ENCODE results near the gene TFDP2.
"Not testable (repeated sequence)": the region's sequence is repeated elsewhere in the genome, so short reads cannot be mapped to it uniquely, and the experiment has no call there.

Gene TFDP2

GRCh38 chr3:142149673-142149992 is 289 bp upstream of the TFDP2 start:
- in situ Hi-C loops (cut with MboI; ENCODE audit: low sequenced_read_pairs): no loop called here
- Histone ChIP-seq H3K4me1 (0 out of 2 replicates have a peak, but pooled peaks cover 5% of the 10 kb centered on the region), H3K9me3 (no peaks in the 10 kb centered on the region), H3K36me3 (replicated peaks) (no peaks in the 10 kb centered on the region), H3K4me3 (peak overlapping the region; percentile 53), H3K27me3 (ENCODE audit: low read depth) (no peaks in the 10 kb centered on the region; the same call in 1 of the 2 replicates)
- no peak for DNase-seq (ENCODE audit: low spot score in 2 of 2)

GRCh38 chr3:142148044-142148791 is 1.1 kb downstream of the TFDP2 start:
- DNase-seq (ENCODE audit: low spot score in 2 of 2): no peak
- Histone ChIP-seq H3K27me3 (ENCODE audit: low read depth) (no peaks in the 10 kb centered on the region; the same call in 1 of the 2 replicates), H3K36me3 (replicated peaks) (no peaks in the 10 kb centered on the region), H3K4me1 (0 out of 2 replicates have a peak, but pooled peaks cover 5% of the 10 kb centered on the region), H3K9me3 (no peaks in the 10 kb centered on the region), H3K4me3 (peak overlapping the region; percentile 53)
- in situ Hi-C loops (cut with MboI; ENCODE audit: low sequenced_read_pairs): no loop called here

- in situ Hi-C loops (cut with MboI; ENCODE audit: low sequenced_read_pairs); H3K4me1 ChIP-seq; DNase-seq (ENCODE audit: low spot score in 2 of 2); H3K4me3 ChIP-seq; H3K27me3 ChIP-seq (ENCODE audit: low read depth); H3K36me3 ChIP-seq (replicated peaks); H3K9me3 ChIP-seq: not testable (repeated sequence)
Observed at GRCh38 chr3:142144587-142144986, 4.8 kb downstream of the TFDP2 start.

- H3K4me1 ChIP-seq; H3K27me3 ChIP-seq (ENCODE audit: low read depth); H3K9me3 ChIP-seq; H3K4me3 ChIP-seq; H3K36me3 ChIP-seq (replicated peaks); in situ Hi-C loops (cut with MboI; ENCODE audit: low sequenced_read_pairs): not testable (repeated sequence)
- peak in 1 of 2 experiments; percentile 18 for DNase-seq (ENCODE audit: low spot score in 2 of 2)
Observed at GRCh38 chr3:142140608-142141285, 8.6 kb downstream of the TFDP2 start.

- H3K4me3 ChIP-seq; H3K9me3 ChIP-seq; DNase-seq (ENCODE audit: low spot score in 2 of 2); H3K4me1 ChIP-seq; H3K36me3 ChIP-seq (replicated peaks); H3K27me3 ChIP-seq (ENCODE audit: low read depth); in situ Hi-C loops (cut with MboI; ENCODE audit: low sequenced_read_pairs): not testable (repeated sequence)
Observed at GRCh38 chr3:142137089-142137488, 12.3 kb downstream of the TFDP2 start.

- DNase-seq (ENCODE audit: low spot score in 2 of 2): no peak
- Histone ChIP-seq H3K9me3 (no peaks in the 10 kb centered on the region), H3K27me3 (ENCODE audit: low read depth) (no peaks in the 10 kb centered on the region), H3K4me1 (no peaks in the 10 kb centered on the region), H3K4me3 (no peak overlapping the region), H3K36me3 (replicated peaks) (no peaks in the 10 kb centered on the region)
- in situ Hi-C loops (cut with MboI; ENCODE audit: low sequenced_read_pairs): no loop called here
Observed at GRCh38 chr3:142134799-142135325, 14.5 kb downstream of the TFDP2 start.

- Histone ChIP-seq H3K9me3 (no peaks in the 10 kb centered on the region), H3K4me1 (no peaks in the 10 kb centered on the region), H3K36me3 (replicated peaks) (no peaks in the 10 kb centered on the region), H3K4me3 (no peak overlapping the region), H3K27me3 (ENCODE audit: low read depth) (no peaks in the 10 kb centered on the region)
- in situ Hi-C loops (cut with MboI; ENCODE audit: low sequenced_read_pairs): loop anchor here (10.0 kb wide), 1 partner anchor 145 kb away; no protein-coding TSS in a partner anchor
- no peak for DNase-seq (ENCODE audit: low spot score in 2 of 2)
Observed at GRCh38 chr3:142129516-142130171, 19.7 kb downstream of the TFDP2 start.

- in situ Hi-C loops (cut with MboI; ENCODE audit: low sequenced_read_pairs): loop anchor here (10.0 kb wide), 1 partner anchor 147 kb away; no protein-coding TSS in a partner anchor
- no peak for DNase-seq (ENCODE audit: low spot score in 2 of 2)
- no peaks in the 10 kb centered on the region for H3K36me3 ChIP-seq (replicated peaks)
- no peak overlapping the region for H3K4me3 ChIP-seq
- H3K4me1 ChIP-seq: peaks cover 8% of the 10 kb centered on the region
- H3K9me3 ChIP-seq: no peaks in the 10 kb centered on the region
- no peaks in the 10 kb centered on the region for H3K27me3 ChIP-seq (ENCODE audit: low read depth)
Observed at GRCh38 chr3:142127941-142128658, 21.2 kb downstream of the TFDP2 start.

- Histone ChIP-seq H3K4me3 (no peak overlapping the region), H3K36me3 (replicated peaks) (no peaks in the 10 kb centered on the region), H3K4me1 (peaks cover 8% of the 10 kb centered on the region), H3K27me3 (ENCODE audit: low read depth) (no peaks in the 10 kb centered on the region), H3K9me3 (no peaks in the 10 kb centered on the region)
- no peak for DNase-seq (ENCODE audit: low spot score in 2 of 2)
- in situ Hi-C loops (cut with MboI; ENCODE audit: low sequenced_read_pairs): loop anchor here (10.0 kb wide), 1 partner anchor 151 kb away; no protein-coding TSS in a partner anchor
Observed at GRCh38 chr3:142124243-142124642, 25.1 kb downstream of the TFDP2 start.

GRCh38 chr3:142120707-142121106 is 28.6 kb downstream of the TFDP2 start:
- in situ Hi-C loops (cut with MboI; ENCODE audit: low sequenced_read_pairs): loop anchor here (10.0 kb wide), 1 partner anchor 154 kb away; no protein-coding TSS in a partner anchor
- peaks cover 13% of the 10 kb centered on the region for H3K4me1 ChIP-seq
- no peak overlapping the region for H3K4me3 ChIP-seq

GRCh38 chr3:142118911-142119310 is 30.4 kb downstream of the TFDP2 start:
- in situ Hi-C loops (cut with MboI; ENCODE audit: low sequenced_read_pairs): no loop called here
- Histone ChIP-seq H3K36me3 (replicated peaks) (no peaks in the 10 kb centered on the region), H3K27me3 (ENCODE audit: low read depth) (no peaks in the 10 kb centered on the region), H3K4me1 (peaks cover 11% of the 10 kb centered on the region), H3K9me3 (no peaks in the 10 kb centered on the region), H3K4me3 (no peak overlapping the region)
- DNase-seq (ENCODE audit: low spot score in 2 of 2): no peak

More at GRCh38 chr3:142120707-142121106, 28.6 kb downstream of the TFDP2 start:
- H3K27me3 ChIP-seq (ENCODE audit: low read depth): no peaks in the 10 kb centered on the region
- no peaks in the 10 kb centered on the region for H3K9me3 ChIP-seq
- no peaks in the 10 kb centered on the region for H3K36me3 ChIP-seq (replicated peaks)
- no peak for DNase-seq (ENCODE audit: low spot score in 2 of 2)

- Histone ChIP-seq H3K4me1 (peaks cover 5% of the 10 kb centered on the region), H3K36me3 (replicated peaks) (no peaks in the 10 kb centered on the region), H3K9me3 (no peaks in the 10 kb centered on the region), H3K27me3 (ENCODE audit: low read depth) (no peaks in the 10 kb centered on the region), H3K4me3 (no peak overlapping the region)
- DNase-seq (ENCODE audit: low spot score in 2 of 2): peak in 1 of 2 experiments; percentile 22
- in situ Hi-C loops (cut with MboI; ENCODE audit: low sequenced_read_pairs): no loop called here
Observed at GRCh38 chr3:142117056-142117851, 32.1 kb downstream of the TFDP2 start.

Data from HAP-1 (cell line).